Astrocyte of the cerebellum (primary cell): ENCODE measurements around the gene CYBB.
"Not testable (repeated sequence)": the region's sequence is repeated elsewhere in the genome, so short reads cannot be mapped to it uniquely, and the experiment has no call there.

Experiments
- DNase-seq: peaks from one replicate; pipeline ENCODE4 v3.0.0-alpha.2; 2011; ENCODE audit warnings: low read depth
- H3K4me3 ChIP-seq: 2 replicates; pipeline ENCODE4 v1.5.1; 2011; ENCODE audit warnings: mild to moderate bottlenecking, low read depth, low read length, moderate library complexity
- in situ Hi-C: cut with HindIII; loops from 2 replicates; pipeline ENCODE4 v1.10.0; 2017; ENCODE audit warnings: low sequenced_read_pairs
- TF ChIP-seq, protein P1 (sequence below): IDR thresholded peaks from 2 replicates; pipeline ENCODE4 v1.5.1; 2012; ENCODE audit warnings: low read length, low read depth, moderate library complexity, mild to moderate bottlenecking; ENCODE audit errors: missing control alignments

CYBB gene

DNA sequence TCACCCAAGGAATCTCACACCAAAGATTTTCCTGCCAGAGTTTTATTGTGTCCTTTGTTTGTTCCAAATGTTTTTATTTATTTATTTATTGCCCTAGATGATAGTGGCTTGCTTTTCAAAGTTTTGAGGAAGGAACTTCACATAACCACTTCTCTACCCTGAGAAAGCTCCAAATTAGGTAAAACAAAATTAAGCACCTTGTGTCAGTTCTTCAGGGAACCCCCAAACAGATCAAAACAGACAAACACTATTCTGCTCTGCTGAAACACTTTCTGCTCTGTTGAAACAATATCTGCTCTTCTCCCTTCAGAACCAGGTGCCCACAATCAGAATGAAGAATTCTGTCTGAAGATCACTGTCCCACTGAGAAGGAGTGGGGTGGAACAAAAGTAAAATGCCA, 16.5 kb upstream of the CYBB start:
- no peak for DNase-seq
- no peak overlapping the region for H3K4me3 ChIP-seq
- TF ChIP-seq, protein P1, sequence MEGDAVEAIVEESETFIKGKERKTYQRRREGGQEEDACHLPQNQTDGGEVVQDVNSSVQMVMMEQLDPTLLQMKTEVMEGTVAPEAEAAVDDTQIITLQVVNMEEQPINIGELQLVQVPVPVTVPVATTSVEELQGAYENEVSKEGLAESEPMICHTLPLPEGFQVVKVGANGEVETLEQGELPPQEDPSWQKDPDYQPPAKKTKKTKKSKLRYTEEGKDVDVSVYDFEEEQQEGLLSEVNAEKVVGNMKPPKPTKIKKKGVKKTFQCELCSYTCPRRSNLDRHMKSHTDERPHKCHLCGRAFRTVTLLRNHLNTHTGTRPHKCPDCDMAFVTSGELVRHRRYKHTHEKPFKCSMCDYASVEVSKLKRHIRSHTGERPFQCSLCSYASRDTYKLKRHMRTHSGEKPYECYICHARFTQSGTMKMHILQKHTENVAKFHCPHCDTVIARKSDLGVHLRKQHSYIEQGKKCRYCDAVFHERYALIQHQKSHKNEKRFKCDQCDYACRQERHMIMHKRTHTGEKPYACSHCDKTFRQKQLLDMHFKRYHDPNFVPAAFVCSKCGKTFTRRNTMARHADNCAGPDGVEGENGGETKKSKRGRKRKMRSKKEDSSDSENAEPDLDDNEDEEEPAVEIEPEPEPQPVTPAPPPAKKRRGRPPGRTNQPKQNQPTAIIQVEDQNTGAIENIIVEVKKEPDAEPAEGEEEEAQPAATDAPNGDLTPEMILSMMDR: no peak
- in situ Hi-C loops: no loop called here

DNA sequence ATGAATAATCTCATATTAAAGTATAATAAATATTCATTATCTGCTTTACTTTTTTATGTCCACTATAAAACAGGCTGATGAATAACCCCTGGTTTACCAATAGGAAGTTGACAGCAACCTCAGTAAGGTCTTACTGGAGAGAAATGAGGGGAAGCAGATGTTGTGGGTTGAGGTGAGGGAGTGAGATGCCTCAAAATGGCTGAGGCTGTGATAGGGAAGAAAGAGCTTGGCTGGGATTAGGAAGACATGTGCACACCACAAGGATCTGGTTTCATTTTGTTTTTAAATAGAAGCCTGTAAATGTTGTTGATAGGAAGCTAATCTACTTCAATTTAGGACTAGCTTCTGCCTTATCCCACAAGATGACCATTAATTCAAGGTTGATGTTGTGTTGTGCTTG, 14.4 kb upstream of the CYBB start:
- TF ChIP-seq, protein P1: no peak
- in situ Hi-C loops: no loop called here
- no peak overlapping the region for H3K4me3 ChIP-seq
- no peak for DNase-seq

DNA sequence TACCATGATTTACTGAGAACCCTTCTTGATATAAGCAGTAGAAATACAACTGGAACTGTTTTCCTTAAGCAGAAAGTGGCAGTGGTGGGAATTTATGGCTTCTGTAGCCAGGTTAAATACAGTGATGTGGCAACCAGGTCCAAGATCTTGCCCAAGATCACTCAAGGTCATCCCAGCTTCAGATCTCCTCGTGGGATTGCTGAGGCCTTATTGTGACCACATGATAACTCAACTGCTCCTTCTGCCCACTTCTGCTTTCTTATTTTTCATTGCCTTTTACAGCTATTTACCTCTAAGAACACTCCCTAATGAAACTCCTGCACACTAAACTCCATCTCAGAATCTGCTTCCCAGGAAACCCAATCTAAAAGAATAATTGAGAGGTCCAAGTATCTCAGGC, 12.4 kb upstream of the CYBB start:
- DNase-seq: no peak
- TF ChIP-seq, protein P1: no peak
- H3K4me3 ChIP-seq: no peak overlapping the region
- in situ Hi-C loops: no loop called here

DNA sequence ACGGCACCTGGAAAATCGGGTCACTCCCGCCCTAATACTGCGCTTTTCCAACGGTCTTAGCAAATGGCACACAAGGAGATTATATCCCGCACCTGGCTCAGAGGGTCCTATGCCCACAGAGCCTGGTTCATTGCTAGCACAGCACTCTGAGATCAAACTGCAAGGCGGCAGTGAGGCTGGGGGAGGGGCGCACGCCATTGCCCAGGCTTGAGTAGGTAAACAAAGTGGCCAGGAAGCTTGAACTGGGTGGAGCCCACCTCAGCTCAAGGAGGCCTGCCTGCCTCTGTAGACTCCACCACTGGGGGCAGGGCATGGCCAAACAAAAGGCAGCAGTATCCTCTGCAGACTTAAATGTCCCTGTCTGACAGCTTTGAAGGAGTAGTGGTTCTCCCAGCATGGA, 11.0 kb upstream of the CYBB start:
- in situ Hi-C loops, H3K4me3 ChIP-seq, DNase-seq: not testable (repeated sequence)

DNA sequence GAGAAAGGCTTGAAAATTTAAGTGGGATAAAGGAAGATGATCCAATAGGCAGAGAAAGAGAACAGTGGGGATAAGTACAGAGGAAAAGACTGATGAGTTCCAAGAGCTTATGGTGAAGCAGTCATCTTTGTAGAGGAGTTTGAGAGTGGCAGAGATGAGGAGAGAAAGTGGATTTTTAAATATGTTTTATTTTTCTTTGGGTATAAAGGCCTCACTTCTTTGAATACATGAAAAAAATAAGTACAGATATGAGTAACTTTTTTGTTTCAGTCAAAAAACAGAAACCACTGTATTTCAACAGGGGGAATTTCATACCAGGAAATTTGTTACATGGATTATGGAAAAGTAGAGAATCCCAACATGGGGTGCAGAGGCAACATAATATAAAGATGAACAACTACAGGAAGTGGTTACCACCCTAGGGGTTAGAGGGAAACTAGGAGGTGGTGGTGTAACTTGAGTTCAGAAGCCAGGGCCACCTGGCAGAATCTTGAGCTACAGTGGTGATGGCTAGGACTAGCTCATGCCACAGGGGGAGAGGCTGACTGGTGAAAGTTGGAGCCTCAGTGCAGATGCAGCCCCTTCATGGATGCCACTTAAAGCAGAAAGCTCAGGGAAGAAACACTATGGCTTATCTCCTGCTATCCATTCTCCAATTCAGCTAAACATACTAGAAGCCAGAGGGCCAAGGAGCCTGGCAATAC, 3.4 kb upstream of the CYBB start:
- in situ Hi-C loops: no loop called here
- no peak for DNase-seq
- TF ChIP-seq, protein P1: no peak
- no peak overlapping the region for H3K4me3 ChIP-seq

DNA sequence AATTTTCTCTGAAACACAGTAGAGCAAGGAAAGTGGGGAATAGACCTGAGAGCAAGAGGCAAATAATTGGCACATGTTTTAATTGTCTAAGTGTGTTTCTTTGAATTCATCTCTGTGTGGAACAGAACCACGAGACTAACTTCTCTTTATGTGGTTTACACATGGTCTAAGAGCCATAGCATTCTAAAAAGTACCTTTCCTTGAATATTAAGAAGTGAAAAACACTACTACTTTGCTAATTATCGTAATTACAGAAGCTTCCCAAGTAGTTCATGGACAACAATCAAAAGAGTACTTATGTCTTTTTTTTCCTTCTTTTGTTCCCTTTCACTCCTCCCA, 2.9 kb upstream of the CYBB start:
- no peak for DNase-seq
- in situ Hi-C loops: no loop called here
- TF ChIP-seq, protein P1: no peak
- no peak overlapping the region for H3K4me3 ChIP-seq

DNA sequence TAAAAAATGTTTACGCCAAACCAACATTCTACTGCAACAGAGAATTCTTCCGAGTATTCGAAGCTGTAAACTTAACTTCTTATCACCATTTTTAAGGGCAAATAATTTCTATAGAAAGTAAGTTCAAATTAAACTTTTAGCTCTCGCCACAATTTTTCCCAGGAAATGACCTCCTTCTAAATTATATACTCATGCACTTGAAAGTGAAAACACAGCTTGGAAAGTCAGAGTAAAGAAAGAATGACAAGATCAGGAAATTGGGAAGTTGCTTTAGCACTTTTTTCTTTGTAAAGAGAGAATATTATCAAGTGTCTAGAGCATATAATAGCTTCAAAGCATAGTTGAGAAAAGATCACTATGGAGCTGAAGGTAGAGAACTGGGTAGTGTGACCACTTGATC, 1.2 kb downstream of the CYBB start:
- in situ Hi-C loops: no loop called here
- TF ChIP-seq, protein P1: no peak
- DNase-seq: no peak
- no peak overlapping the region for H3K4me3 ChIP-seq
